IMR-90 (cell line): ENCODE results near the gene ERV3-1. TPM values are rescaled to one million over a fixed set of nuclear protein-coding genes. Genes with fewer than 3 reads are reported as not detected.
"Not testable (repeated sequence)": the region's sequence is repeated elsewhere in the genome, so short reads cannot be mapped to it uniquely, and the experiment has no call there.

ENCODE experiments used
- ATAC-seq: fragments of 200-7000 bp; cut with Tn5 transposase; 2 replicates; pipeline ENCODE4 v1.9.1; 2020; ENCODE audit warnings: low read depth, mild to moderate bottlenecking, moderate library complexity
- BruUV-seq: library from RNA; stranded (reverse); fragments of 400-500 nt; replicated peaks from 2 replicates; lab custom pipeline; 2021; lab: Mats Ljungman, UMichigan
- CTCF ChIA-PET: fragments of 300-600 bp; formaldehyde crosslinking; extraction: SDS; loops from one replicate; lab custom pipeline; 2021; ENCODE audit warnings: antibody characterized with exemption; lab: Yijun Ruan, JAX
- POLR2A ChIA-PET: fragments of 300-600 bp; sonication (Branson Sonifier 250); formaldehyde crosslinking; loops from one replicate; lab custom pipeline; 2022; ENCODE audit warnings: antibody characterized with exemption; ENCODE audit not compliant: unreplicated experiment; lab: Charles Lee
- DNase-seq: peaks from one replicate; pipeline ENCODE4 v3.0.0; 2013
- H2AFZ ChIP-seq: replicated peaks from 2 replicates; pipeline ENCODE3; 2013; ENCODE audit warnings: low read length, mild to moderate bottlenecking; ENCODE audit not compliant: poor library complexity
- H2AK5ac ChIP-seq: 2 replicates; pipeline ENCODE4 v1.6.1; 2013; ENCODE audit warnings: low read depth, low read length, inconsistent platforms
- H2AK9ac ChIP-seq: replicated peaks from 2 replicates; pipeline ENCODE3; 2013; ENCODE audit warnings: mild to moderate bottlenecking, low read depth, low read length, moderate library complexity; ENCODE audit not compliant: poor library complexity
- H2BK120ac ChIP-seq: 2 replicates; pipeline ENCODE4 v1.6.1; 2013; ENCODE audit warnings: low read depth, low read length, inconsistent platforms
- H2BK15ac ChIP-seq: 3 replicates; pipeline ENCODE4 v1.6.1; 2013; ENCODE audit warnings: low read depth, low read length, inconsistent platforms
- H2BK20ac ChIP-seq: 2 replicates; pipeline ENCODE4 v1.6.1; 2013; ENCODE audit warnings: low read depth, mild to moderate bottlenecking, inconsistent platforms, low read length, moderate library complexity
- H2BK5ac ChIP-seq: 2 replicates; pipeline ENCODE4 v1.6.1; 2013; ENCODE audit warnings: mild to moderate bottlenecking, low read depth, low read length, inconsistent platforms; ENCODE audit not compliant: poor library complexity, severe bottlenecking
- H3K14ac ChIP-seq: replicated peaks from 2 replicates; pipeline ENCODE4 v1.6.1; 2013; ENCODE audit warnings: low read depth, low read length, inconsistent platforms
- H3K18ac ChIP-seq: 2 replicates; pipeline ENCODE4 v1.6.1; 2013; ENCODE audit warnings: low read depth, low read length, control low read depth
- H3K23ac ChIP-seq: 2 replicates; pipeline ENCODE4 v1.6.1; 2013; ENCODE audit warnings: low read depth, low read length, inconsistent platforms
- H3K27ac ChIP-seq: 2 replicates; pipeline ENCODE4 v1.5.1; 2013; ENCODE audit warnings: mild to moderate bottlenecking, control low read depth, low read length; ENCODE audit not compliant: insufficient read depth
- H3K27me3 ChIP-seq: 2 replicates; pipeline ENCODE4 v1.6.1; 2013; ENCODE audit warnings: low read length; ENCODE audit not compliant: control insufficient read depth, insufficient read depth
- H3K36me3 ChIP-seq: 2 replicates; pipeline ENCODE4 v1.6.1; 2013; ENCODE audit warnings: low read length, mixed read lengths; ENCODE audit not compliant: control insufficient read depth, insufficient read depth
- H3K4ac ChIP-seq: 2 replicates; pipeline ENCODE4 v1.6.1; 2013; ENCODE audit warnings: low read depth, low read length, inconsistent platforms
- H3K4me1 ChIP-seq: 2 replicates; pipeline ENCODE4 v1.6.1; 2013; ENCODE audit warnings: low read length, mixed read lengths; ENCODE audit not compliant: control insufficient read depth, insufficient read depth
- H3K4me2 ChIP-seq: 2 replicates; pipeline ENCODE4 v1.6.1; 2013; ENCODE audit warnings: low read depth, mild to moderate bottlenecking, control low read depth, low read length, moderate library complexity
- H3K4me3 ChIP-seq: 2 replicates; pipeline ENCODE4 v1.5.1; 2013; ENCODE audit warnings: low read depth, mild to moderate bottlenecking, control low read depth, low read length, moderate library complexity; ENCODE audit not compliant: insufficient read depth
- H3K56ac ChIP-seq: 2 replicates; pipeline ENCODE4 v1.6.1; 2013; ENCODE audit warnings: low read length, inconsistent platforms; ENCODE audit not compliant: insufficient read depth; ENCODE audit errors: extremely low read depth
- H3K79me1 ChIP-seq, 2 experiments: 2 replicates each; pipeline ENCODE4 v1.6.1; 2013; ENCODE audit warnings: low read length in 2 of 2, inconsistent platforms in 1 of 2, low read depth in 1 of 2
- H3K9ac ChIP-seq: 2 replicates; pipeline ENCODE4 v1.6.1; 2013; ENCODE audit warnings: low read depth, low read length, control low read depth
- H3K9me1 ChIP-seq: 2 replicates; pipeline ENCODE4 v1.6.1; 2013; ENCODE audit warnings: low read length, inconsistent platforms; ENCODE audit not compliant: insufficient read depth
- H3K9me3 ChIP-seq: 2 replicates; pipeline ENCODE4 v1.6.1; 2013; ENCODE audit warnings: low read length; ENCODE audit not compliant: control insufficient read depth, insufficient read depth
- H4K20me1 ChIP-seq: 2 replicates; pipeline ENCODE4 v1.6.1; 2013; ENCODE audit warnings: low read length, inconsistent platforms; ENCODE audit not compliant: insufficient read depth
- H4K5ac ChIP-seq: 2 replicates; pipeline ENCODE4 v1.6.1; 2013; ENCODE audit warnings: mild to moderate bottlenecking, low read depth, low read length, control low read depth
- H4K8ac ChIP-seq, 2 experiments: 2 replicates each; pipeline ENCODE4 v1.6.1; 2013; ENCODE audit warnings: low read depth in 2 of 2, low read length in 2 of 2, control low read depth in 1 of 2, inconsistent platforms in 1 of 2
- H4K91ac ChIP-seq: 2 replicates; pipeline ENCODE4 v1.6.1; 2013; ENCODE audit warnings: low read depth, low read length, inconsistent platforms; ENCODE audit not compliant: insufficient read depth
- WGBS, 2 experiments: methylation state at CpG; one replicate each; pipeline versions ENCODE4 v1.1.5 to v1.1.7; 2013; ENCODE audit warnings: missing lambda C conversion rate in 2 of 2; ENCODE audit not compliant: insufficient read length in 1 of 2; ENCODE audit errors: extremely low coverage in 2 of 2; 5-methylcytosine and 5-hydroxymethylcytosine counted together
- dilution Hi-C: fragments of 300-500 bp; cut with HindIII; formaldehyde crosslinking; loops from one replicate; pipeline ENCODE4 v1.14.3; 2018; ENCODE audit warnings: low sequenced_read_pairs; ENCODE audit not compliant: unreplicated experiment
- in situ Hi-C: fragments of 300-500 bp; cut with MboI; formaldehyde crosslinking; loops from 3 replicates; pipeline ENCODE4 v1.14.3; 2019; ENCODE audit warnings: low sequenced_read_pairs, inconsistent platforms, mixed read lengths
- intact Hi-C: fragments of 100-400 bp; cut with micrococcal nuclease; formaldehyde crosslinking; loops from 2 replicates; pipeline ENCODE4 v1.10.0; 2022
- polyA plus RNA-seq, 3 experiments: library from polyadenylated mRNA; depleted of rRNA; stranded (reverse); fragments of >200 nt; gene quantifications; 2 replicates each; pipeline ENCODE4 v1.2.3, GENCODE V29; 2012; ENCODE audit warnings: low replicate concordance in 1 of 3
- total RNA-seq: library from RNA; depleted of rRNA; stranded (reverse); fragments of >200 nt; gene quantifications from 2 replicates; pipeline ENCODE4 v1.2.3, GENCODE V29; 2012

ERV3-1 gene
- total and polyA plus RNA-seq, 2 of the 4 experiments (the other 2 are of a cell fraction), result 7.0 to 11.8 TPM

GRCh38 chr7:65035469-65035868, 29.0 kb upstream of the ERV3-1 start:
- H3K56ac ChIP-seq, H3K4me2 ChIP-seq, H2AK5ac ChIP-seq, H3K79me1 ChIP-seq, in situ Hi-C loops, intact Hi-C loops, H3K23ac ChIP-seq, H2BK20ac ChIP-seq, H2AK9ac ChIP-seq, ATAC-seq, H4K91ac ChIP-seq, POLR2A ChIA-PET, H3K4me1 ChIP-seq, H2AFZ ChIP-seq, H4K5ac ChIP-seq, H4K8ac ChIP-seq, H3K27me3 ChIP-seq, CTCF ChIA-PET, dilution Hi-C loops, H3K36me3 ChIP-seq, H3K9me3 ChIP-seq, H2BK5ac ChIP-seq, H2BK15ac ChIP-seq, H3K27ac ChIP-seq, H3K14ac ChIP-seq, H3K9me1 ChIP-seq, DNase-seq, H3K4me3 ChIP-seq, H3K9ac ChIP-seq, BruUV-seq, H3K4ac ChIP-seq, H4K20me1 ChIP-seq, H2BK120ac ChIP-seq, H3K18ac ChIP-seq: not testable (repeated sequence)

GRCh38 chr7:65034120-65034782, 27.8 kb upstream of the ERV3-1 start:
- H3K4me1 ChIP-seq, H3K9me3 ChIP-seq, intact Hi-C loops, H3K79me1 ChIP-seq, H2AFZ ChIP-seq, H4K5ac ChIP-seq, H3K4ac ChIP-seq, H3K4me2 ChIP-seq, POLR2A ChIA-PET, H2BK120ac ChIP-seq, dilution Hi-C loops, H3K14ac ChIP-seq, H3K27me3 ChIP-seq, H3K56ac ChIP-seq, H3K23ac ChIP-seq, H3K9ac ChIP-seq, H3K9me1 ChIP-seq, H2BK15ac ChIP-seq, H4K20me1 ChIP-seq, H3K4me3 ChIP-seq, H2BK5ac ChIP-seq, in situ Hi-C loops, H2AK9ac ChIP-seq, ATAC-seq, H3K36me3 ChIP-seq, H2AK5ac ChIP-seq, H2BK20ac ChIP-seq, H3K18ac ChIP-seq, BruUV-seq: not testable (repeated sequence)
- DNase-seq, result peak; percentile 67
- Histone ChIP-seq H4K8ac (0 out of 4 replicates have a peak overlapping the region, but pooled peaks of 1 of the 2 experiments have one; percentile 39), H3K27ac (peak overlapping the region; percentile 7; the same call in 1 of the 2 replicates), H4K91ac (0 out of 2 replicates have a peak overlapping the region, but pooled peaks have one; percentile 47)
- no CpG with 5 or more reads among the region's 10 CpGs for WGBS, 2 experiments
- CTCF ChIA-PET, result interaction anchor here (0.6 kb wide), 1 partner anchor 47 kb away, joined by 4 read pairs; no protein-coding TSS in a partner anchor
